Measurements from ENCODE around the gene SND1. TPM values are rescaled to one million over a fixed set of nuclear protein-coding genes. Genes with fewer than 3 reads are reported as not detected.

Gene SND1
- total and polyA plus RNA-seq, 10 of the 15 experiments (the other 5 are each of a cell fraction or from before 2014, with no cell fraction given), result 52.4 to 270 (median 146) TPM

DNA sequence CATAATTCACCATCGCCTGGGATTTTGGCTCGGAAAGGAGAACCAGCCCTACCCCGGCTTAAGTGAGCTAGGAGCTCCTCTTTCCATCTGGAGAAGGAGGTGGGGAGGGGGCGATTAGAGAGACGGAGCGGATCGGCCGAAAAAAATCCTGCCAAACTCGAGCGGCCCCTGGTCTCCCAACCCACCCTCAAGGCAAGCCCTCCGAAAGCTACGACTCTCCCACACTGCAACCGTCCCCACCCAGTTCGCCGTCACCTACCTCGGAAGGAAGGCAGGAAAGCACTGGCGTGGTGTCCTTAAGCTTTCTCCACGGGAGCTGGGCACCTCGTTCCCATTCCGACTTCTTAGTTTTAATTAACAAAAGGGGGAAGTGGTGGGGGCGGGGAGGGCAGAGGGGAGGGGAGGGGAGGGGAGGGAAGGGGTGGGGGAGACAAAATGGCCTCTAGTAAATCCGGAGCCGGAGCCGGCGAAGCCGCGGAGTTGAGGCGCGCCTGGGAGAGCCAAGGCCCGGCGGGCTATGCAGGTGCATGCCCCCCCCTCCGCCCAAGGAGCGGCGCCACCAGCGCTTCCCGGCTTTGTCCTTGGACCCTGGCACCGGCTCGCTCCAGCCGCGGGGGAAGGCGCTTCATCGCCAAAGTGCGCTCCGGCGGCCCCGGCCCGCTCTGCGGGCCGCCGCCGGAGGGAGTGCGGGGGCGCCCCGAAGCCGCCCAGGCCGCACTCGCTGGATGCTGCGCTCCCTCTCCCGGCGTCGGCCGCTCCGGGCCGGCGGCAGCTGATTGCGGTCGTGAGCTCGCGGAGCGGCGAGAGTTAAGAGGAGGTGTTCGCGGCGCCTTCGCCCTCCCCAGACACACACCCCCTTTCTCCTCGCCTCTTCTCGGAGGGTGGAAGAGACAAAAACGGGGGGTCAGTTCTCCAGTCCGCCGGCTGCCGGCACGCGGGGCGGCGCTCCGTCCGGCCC, 378.9 kb downstream of the SND1 start, which contains the start of gene LRRC4 (continued):
- TF ChIP-seq POU2F2 (IDR thresholded peaks at IDR 0.05; ENCODE audit: borderline replicate concordance, low read depth, low read length) (no peak), YY1 (IDR thresholded peaks at IDR 0.05; ENCODE audit: low read depth, low read length) (0 out of 2 replicates have a peak, but pooled peaks have one; percentile 33), GABPA (IDR thresholded peaks at IDR 0.05; ENCODE audit: low read depth) (no peak), ZNF217 (IDR thresholded peaks at IDR 0.05) (no peak), ZNF207 (IDR thresholded peaks at IDR 0.05; ENCODE audit: borderline replicate concordance) (no peak), SMC3 (IDR thresholded peaks at IDR 0.05; ENCODE audit: borderline replicate concordance, low read length) (no peak)
- TF ChIP-seq, protein P1, sequence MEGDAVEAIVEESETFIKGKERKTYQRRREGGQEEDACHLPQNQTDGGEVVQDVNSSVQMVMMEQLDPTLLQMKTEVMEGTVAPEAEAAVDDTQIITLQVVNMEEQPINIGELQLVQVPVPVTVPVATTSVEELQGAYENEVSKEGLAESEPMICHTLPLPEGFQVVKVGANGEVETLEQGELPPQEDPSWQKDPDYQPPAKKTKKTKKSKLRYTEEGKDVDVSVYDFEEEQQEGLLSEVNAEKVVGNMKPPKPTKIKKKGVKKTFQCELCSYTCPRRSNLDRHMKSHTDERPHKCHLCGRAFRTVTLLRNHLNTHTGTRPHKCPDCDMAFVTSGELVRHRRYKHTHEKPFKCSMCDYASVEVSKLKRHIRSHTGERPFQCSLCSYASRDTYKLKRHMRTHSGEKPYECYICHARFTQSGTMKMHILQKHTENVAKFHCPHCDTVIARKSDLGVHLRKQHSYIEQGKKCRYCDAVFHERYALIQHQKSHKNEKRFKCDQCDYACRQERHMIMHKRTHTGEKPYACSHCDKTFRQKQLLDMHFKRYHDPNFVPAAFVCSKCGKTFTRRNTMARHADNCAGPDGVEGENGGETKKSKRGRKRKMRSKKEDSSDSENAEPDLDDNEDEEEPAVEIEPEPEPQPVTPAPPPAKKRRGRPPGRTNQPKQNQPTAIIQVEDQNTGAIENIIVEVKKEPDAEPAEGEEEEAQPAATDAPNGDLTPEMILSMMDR (IDR thresholded peaks at IDR 0.05 in 2 of 3, conservative IDR thresholded peaks at IDR 0.05 in 1 of 3; ENCODE audit: control insufficient read depth in 2 of 3, extremely low read depth in 1 of 3, insufficient read depth in 1 of 3, low read depth in 3 of 3, low read length in 3 of 3), result 0 out of 6 replicates have a peak, but pooled peaks of 1 of the 3 experiments have one; percentile 5
- TF ChIP-seq, protein P2, sequence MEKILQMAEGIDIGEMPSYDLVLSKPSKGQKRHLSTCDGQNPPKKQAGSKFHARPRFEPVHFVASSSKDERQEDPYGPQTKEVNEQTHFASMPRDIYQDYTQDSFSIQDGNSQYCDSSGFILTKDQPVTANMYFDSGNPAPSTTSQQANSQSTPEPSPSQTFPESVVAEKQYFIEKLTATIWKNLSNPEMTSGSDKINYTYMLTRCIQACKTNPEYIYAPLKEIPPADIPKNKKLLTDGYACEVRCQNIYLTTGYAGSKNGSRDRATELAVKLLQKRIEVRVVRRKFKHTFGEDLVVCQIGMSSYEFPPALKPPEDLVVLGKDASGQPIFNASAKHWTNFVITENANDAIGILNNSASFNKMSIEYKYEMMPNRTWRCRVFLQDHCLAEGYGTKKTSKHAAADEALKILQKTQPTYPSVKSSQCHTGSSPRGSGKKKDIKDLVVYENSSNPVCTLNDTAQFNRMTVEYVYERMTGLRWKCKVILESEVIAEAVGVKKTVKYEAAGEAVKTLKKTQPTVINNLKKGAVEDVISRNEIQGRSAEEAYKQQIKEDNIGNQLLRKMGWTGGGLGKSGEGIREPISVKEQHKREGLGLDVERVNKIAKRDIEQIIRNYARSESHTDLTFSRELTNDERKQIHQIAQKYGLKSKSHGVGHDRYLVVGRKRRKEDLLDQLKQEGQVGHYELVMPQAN (conservative IDR thresholded peaks at IDR 0.05), result no peak

All from GM12878 (cell line).